Type B pancreatic cell (in vitro differentiated cells): ENCODE measurements around the gene MYLK3. TPM values are rescaled to one million over a fixed set of nuclear protein-coding genes. Genes with fewer than 3 reads are reported as not detected.

Experiments used
- DNase-seq: peaks from one replicate; pipeline ENCODE4 v3.0.0; 2021; ENCODE audit warnings: mixed read lengths; ENCODE audit not compliant: unreplicated experiment; ENCODE audit errors: extremely low spot score
- H3K27ac Mint-ChIP-seq: 2 replicates; pipeline ENCODE4 v1.8.0; 2021; ENCODE audit warnings: mild to moderate bottlenecking, mixed read lengths
- H3K27me3 Mint-ChIP-seq: 2 replicates; pipeline ENCODE4 v1.8.0; 2021; ENCODE audit warnings: mixed read lengths
- H3K36me3 Mint-ChIP-seq: 2 replicates; pipeline ENCODE4 v1.8.0; 2021; ENCODE audit warnings: mixed read lengths
- H3K4me1 Mint-ChIP-seq: one replicate; pipeline ENCODE4 v1.8.0; 2021; ENCODE audit warnings: mixed read lengths; ENCODE audit not compliant: unreplicated experiment
- H3K4me3 Mint-ChIP-seq: 2 replicates; pipeline ENCODE4 v1.8.0; 2021; ENCODE audit warnings: mild to moderate bottlenecking, mixed read lengths
- H3K9me3 Mint-ChIP-seq: 2 replicates; pipeline ENCODE4 v1.8.0; 2021; ENCODE audit warnings: mixed read lengths
- CTCF ChIP-seq: fragments of 200-600 bp; sonication (generic); conservative IDR thresholded peaks from 2 replicates; pipeline ENCODE4 v1.5.0; 2021; ENCODE audit warnings: antibody characterized with exemption, mild to moderate bottlenecking
- total RNA-seq: library from RNA; stranded (reverse); gene quantifications from 2 replicates; pipeline ENCODE4 v1.2.1, GENCODE V29; 2021; ENCODE audit warnings: low replicate concordance

MYLK3 gene
- total RNA-seq, 1 donor from 2014 or later = 0.82 TPM

- Mint-ChIP-seq H3K4me1 (peaks cover 25% of the 10 kb centered on the region), H3K36me3 (no peaks in the 10 kb centered on the region), H3K9me3 (no peaks in the 10 kb centered on the region), H3K27me3 (no peaks in the 10 kb centered on the region), H3K4me3 (no peak overlapping the region), H3K27ac (no peak overlapping the region)
- no peak for TF ChIP-seq CTCF
- no peak for DNase-seq
Measured at GRCh38 chr16:46745617-46746016, 2.5 kb downstream of the MYLK3 start.

- peaks cover 16% of the 10 kb centered on the region for H3K4me1 Mint-ChIP-seq
- peak overlapping the region; percentile 55 for H3K27ac Mint-ChIP-seq
- DNase-seq = no peak
- no peaks in the 10 kb centered on the region for H3K9me3 Mint-ChIP-seq
- H3K36me3 Mint-ChIP-seq = no peaks in the 10 kb centered on the region
- no peak overlapping the region for H3K4me3 Mint-ChIP-seq
- no peak for TF ChIP-seq CTCF
- H3K27me3 Mint-ChIP-seq = no peaks in the 10 kb centered on the region
Measured at GRCh38 chr16:46743232-46743719, 4.9 kb downstream of the MYLK3 start.

- H3K4me1 Mint-ChIP-seq = peaks cover 6% of the 10 kb centered on the region
- H3K36me3 Mint-ChIP-seq = no peaks in the 10 kb centered on the region
- H3K27ac Mint-ChIP-seq = no peak overlapping the region
- H3K4me3 Mint-ChIP-seq = no peak overlapping the region
- no peaks in the 10 kb centered on the region for H3K27me3 Mint-ChIP-seq
- no peak for DNase-seq
- TF ChIP-seq CTCF = no peak
- H3K9me3 Mint-ChIP-seq = no peaks in the 10 kb centered on the region
Measured at GRCh38 chr16:46739934-46740333, 8.2 kb downstream of the MYLK3 start.

GRCh38 chr16:46737621-46738214, 10.4 kb downstream of the MYLK3 start:
- DNase-seq = no peak
- Mint-ChIP-seq H3K27me3 (no peaks in the 10 kb centered on the region), H3K4me1 (no peaks in the 10 kb centered on the region), H3K36me3 (no peaks in the 10 kb centered on the region), H3K4me3 (no peak overlapping the region), H3K9me3 (no peaks in the 10 kb centered on the region), H3K27ac (no peak overlapping the region)
- no peak for TF ChIP-seq CTCF

- Mint-ChIP-seq H3K27ac (no peak overlapping the region), H3K4me1 (no peaks in the 10 kb centered on the region), H3K27me3 (no peaks in the 10 kb centered on the region), H3K4me3 (no peak overlapping the region), H3K36me3 (no peaks in the 10 kb centered on the region), H3K9me3 (no peaks in the 10 kb centered on the region)
- no peak for TF ChIP-seq CTCF
- no peak for DNase-seq
Measured at GRCh38 chr16:46736695-46737094, 11.4 kb downstream of the MYLK3 start.
